Activated CD8-positive, alpha-beta memory T cell treated with anti-CD3 and anti-CD28 coated beads for 48 hours (primary cell): Measurements from ENCODE around the gene LDB2.

Experiments used
- DNase-seq, 3 experiments: peaks; one replicate each; pipeline ENCODE4 v3.0.0-alpha.2; 2020; ENCODE audit warnings: low read depth in 2 of 3, low spot score in 2 of 3

LDB2 gene

DNA sequence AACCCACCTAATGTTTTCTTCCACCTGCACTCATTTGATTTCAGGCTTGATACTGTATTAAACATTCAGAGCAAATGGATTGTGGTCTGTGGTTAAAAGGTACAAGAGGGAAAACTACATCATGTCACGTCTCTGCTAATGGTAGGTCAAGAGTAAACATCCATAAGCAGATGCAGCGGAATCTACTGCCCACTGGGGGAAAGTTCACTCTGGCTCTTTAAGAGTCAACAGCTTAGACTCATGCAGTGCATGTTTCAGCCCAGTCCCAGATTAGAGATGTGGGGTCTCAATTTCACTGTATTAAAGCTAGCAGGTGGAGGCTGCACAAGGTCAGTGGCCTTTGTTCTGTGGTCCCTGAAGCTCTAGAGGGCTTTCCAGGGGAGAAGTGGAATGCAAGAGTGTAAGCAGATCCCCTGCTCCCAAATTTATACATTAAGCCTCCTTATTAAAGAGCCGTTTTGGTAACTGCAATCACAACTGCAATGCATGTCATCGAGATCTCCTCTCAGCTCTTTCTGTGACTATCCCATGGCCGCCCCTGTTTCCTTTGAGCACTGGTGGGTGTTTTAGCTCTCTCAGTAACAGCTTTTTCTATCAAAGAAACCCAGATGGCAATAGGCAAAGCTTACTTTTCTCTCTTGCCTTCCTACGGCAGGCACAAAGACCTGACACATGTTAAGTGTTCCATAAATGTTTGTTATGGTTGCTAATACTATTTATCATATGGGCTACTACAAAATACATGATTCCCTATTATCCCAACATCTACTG is 53.4 kb downstream of the LDB2 start:
- no peak for DNase-seq

- DNase-seq, result no peak
Measured at GRCh38 chr4:16843831-16844508, 54.5 kb downstream of the LDB2 start.

DNA sequence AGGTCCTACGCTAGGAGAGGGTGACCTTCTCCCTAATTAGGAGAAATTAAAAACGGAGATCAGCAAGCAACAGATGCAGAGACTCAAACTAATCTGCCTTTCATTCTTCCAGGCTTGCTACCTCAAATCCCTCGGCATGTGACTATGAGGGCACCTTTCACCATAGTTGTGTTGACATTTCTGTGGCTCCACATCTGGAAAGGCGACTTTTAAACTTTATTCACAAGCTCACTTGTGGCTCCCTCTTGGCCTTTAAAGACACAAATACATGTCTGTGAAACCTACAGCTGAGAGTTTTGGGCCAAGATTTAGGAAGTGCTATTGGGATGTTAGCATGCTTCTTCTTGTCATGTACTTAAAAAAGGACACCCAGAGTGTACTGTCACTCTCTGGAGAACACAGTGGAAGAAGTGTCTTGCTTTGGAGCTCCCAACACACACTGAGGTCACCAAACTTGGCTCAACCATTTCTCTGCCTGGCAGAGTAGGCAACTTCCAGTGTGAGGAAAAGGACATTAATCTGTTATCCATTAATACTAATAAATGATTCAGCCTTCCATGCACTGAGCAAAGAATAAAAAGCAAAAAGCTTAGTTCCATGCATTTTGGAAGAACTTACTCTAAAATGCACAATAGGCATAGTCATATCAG is 60.1 kb downstream of the LDB2 start:
- no peak for DNase-seq

DNA sequence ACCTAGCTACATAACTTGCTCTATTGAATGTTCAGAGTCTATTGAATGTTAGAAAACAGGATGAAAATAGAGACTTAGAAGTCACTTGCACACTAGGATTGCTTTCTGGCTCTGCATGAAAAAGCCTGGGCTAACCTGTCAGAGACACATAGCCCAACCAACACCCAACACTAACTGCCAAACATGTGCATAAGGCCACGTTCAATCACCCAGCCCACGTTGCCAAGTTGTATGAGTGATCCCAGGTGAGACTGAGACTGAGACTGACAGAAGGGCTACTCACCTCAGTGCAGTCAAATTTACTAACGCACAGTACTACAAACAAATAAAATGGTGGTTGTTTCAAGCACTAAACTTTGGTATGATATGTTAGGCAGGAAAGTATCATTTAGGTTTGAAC is 61.0 kb downstream of the LDB2 start:
- no peak for DNase-seq

DNA sequence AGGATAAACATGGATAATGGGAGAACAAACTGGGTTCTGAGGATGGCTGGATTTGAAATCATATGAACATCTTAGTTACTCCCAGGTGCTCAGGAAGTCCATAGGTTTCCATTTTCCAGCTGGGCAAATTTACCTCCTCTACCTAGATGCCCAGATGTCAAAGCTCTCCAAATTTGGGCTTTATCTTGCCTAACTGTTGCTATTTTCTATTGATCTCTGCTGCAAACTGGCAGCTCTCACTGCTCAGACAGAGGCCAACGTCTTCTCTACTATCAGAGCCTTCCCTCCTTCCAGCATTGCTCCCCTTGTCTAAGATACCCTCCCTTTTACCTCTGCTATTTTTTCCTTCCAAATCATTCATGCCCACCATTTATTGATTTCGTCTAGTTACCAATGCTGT is 62.1 kb downstream of the LDB2 start:
- DNase-seq, result no peak

DNA sequence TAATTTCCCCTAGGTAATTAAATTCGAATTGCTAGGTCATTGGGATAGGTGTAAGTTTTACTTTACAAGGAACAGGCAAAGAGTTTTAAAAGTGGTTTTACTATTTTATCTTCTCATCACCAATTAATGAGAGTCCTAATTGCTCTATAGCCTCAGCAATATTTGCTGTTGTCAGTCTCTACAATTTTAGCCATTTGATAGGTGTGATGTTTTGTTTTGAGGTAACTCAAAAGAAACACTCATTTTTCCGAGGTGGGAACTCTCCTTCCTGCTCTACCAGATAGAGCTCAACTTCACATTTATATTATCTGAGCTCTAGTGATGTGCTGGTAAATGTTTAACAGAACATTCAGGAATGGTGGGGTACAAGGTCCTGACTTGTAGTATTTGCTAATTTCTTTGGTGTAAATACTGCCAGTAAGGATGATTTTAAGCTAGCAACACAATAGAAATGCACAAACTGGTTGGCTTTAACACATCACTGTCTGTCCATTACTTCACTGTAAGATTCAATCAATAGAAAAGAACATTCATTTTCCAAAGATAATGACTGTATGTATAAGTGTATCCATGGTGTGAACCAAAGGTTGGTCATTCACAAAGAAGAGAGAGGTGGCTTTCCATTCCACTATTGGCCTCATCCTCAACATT is 62.7 kb downstream of the LDB2 start:
- DNase-seq, result no peak

GRCh38 chr4:16834814-16835213 is 63.6 kb downstream of the LDB2 start:
- DNase-seq, result no peak

DNA sequence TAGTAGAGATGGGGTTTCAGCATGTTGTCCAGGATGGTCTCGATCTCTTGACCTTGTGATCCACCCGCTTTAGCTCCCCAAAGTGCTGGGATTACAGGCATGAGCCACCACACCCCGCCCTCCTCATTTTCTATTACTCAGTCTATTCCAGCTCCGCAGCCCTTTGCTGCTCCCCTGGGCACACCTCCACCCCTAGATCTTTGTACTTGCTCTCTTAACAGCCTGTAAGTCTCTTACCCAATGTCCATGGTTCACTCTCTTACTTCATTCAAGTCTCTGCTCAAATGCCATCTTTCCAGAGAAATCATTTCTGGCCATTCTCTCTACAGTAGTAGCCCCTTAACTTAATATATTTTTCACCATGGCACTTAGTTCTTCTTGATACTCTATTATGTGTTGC is 64.7 kb downstream of the LDB2 start:
- DNase-seq, result no peak

DNA sequence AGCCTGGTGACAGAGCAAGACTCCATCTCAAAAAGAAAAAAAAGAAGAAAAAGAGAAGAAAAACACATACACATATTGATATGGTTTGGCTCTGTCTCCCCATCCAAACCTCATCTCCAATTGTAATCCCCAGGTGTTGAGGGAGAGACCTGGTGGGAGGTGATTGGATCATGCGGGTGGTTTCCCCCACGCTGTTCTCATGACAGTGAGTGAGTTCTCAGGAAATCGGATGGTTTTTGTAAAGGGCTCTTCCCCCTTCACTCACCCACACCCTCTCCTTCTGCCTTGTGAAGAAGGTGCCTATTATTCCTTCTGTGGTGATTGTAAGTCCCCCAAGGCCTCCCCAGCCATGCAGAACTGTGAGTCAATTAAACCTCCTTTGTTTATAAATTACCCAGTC is 68.4 kb downstream of the LDB2 start:
- DNase-seq, result no peak

GRCh38 chr4:16827794-16828724 is 70.4 kb downstream of the LDB2 start:
- DNase-seq, result no peak

- DNase-seq, result no peak
Measured at GRCh38 chr4:16827045-16827444, 71.4 kb downstream of the LDB2 start.

DNA sequence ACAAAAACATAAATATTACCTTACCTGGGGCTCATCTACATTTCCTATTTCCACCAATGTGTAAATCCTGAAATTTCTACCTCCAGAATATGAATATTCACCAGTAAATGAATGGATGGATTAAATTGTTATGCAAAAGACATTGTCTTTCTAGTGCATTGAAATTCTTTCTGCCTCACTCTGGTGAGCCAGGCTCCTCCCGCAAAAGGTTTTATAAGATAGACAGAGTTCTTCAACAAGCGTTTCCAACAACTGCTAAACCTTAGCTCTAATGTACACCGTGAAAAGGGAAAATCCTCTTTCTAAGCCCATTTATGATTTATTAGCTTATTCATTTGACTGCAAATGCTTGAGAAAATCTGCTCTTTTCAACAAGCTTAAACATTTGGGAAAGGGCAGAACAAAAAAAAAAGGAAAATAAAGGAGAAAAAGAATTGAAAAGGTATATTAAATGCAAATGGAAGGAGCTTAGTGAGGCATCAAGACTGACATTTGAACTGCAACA is 72.0 kb downstream of the LDB2 start:
- DNase-seq, result no peak

GRCh38 chr4:16824278-16824806 is 74.1 kb downstream of the LDB2 start:
- no peak for DNase-seq

DNA sequence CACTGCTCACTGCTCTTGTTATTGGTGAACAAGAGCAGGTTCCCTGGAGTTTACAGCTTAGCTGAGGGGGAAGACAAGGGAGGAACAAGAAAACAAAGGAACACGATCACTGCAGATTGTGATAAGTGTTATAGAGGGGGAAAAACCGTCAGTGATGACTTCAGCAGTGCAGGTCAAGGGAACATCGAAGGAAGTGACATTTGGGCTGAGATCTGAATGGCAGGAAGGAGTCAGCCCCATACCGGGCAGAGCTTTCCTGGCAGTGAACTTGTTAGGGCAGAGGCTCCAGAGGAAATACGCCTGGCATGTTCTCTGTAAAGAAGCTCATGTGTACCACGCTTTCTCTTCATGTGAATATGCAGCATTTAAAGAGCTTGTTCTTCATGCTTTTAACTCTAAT is 78.1 kb downstream of the LDB2 start:
- no peak for DNase-seq

- DNase-seq, result no peak
Measured at GRCh38 chr4:16819652-16820051, 78.8 kb downstream of the LDB2 start.

- no peak for DNase-seq
Measured at GRCh38 chr4:16818005-16818404, 80.4 kb downstream of the LDB2 start.

DNA sequence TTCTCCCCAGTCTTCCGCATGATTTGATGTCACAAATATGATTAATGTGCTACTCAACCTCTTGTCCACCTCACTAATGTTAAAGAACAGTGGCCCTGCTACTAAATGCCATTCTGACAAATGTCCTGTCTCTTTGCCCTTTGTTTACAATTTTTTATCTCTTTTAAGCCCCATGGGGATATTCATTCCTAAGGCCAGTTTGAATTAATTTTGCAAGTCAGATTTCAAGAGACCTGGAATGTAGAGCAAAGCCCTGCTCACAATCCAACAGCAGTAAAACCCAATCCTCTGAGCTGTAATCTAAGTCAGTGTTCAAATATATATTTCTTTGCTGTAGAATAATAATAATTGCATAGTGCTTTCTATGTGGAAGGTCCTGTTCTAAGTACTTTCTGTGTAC is 81.2 kb downstream of the LDB2 start:
- DNase-seq, result no peak

DNA sequence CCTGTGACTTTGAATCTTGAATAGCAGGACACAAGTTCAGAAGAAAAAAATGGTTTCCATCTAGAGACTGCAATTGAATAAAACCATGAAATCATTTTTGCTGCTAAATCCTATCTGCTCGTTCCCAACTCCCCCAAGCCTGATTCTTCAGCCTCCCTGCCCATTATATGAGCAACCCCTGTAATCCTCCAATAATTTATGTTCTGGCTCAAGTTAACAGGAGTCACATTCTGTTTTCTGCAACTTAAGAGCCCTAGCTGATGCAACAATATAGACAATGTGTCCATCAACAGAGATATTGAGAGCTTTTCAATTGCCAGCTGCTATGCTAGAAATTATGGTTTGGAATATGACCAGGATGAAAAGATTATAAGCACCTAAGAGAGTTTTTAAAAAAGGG is 84.1 kb downstream of the LDB2 start:
- no peak for DNase-seq

DNA sequence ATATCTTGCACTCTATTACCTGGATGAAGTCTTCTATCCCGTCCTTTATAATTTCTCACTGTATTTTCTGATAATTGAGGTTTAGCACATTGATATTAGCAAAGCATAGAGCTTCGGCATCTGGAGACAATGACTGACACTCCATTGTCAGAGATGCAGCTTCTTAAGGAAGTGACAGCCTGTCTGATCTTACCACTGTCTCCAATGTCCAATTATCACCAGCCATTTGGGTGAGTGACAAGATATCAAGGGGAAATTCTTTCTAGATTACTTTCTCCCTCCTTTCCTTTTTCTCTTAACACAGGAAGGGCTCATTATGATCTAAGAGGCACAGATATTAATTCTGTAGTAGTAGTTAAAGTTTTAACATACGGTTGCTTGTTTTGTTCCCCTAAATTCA is 86.4 kb downstream of the LDB2 start:
- DNase-seq, result no peak

GRCh38 chr4:16809943-16810342 is 88.5 kb downstream of the LDB2 start:
- DNase-seq, result no peak
